Right ventricle myocardium inferior (tissue), 1 donor: ENCODE data around the gene NFKBIL1. TPM values are rescaled to one million over a fixed set of nuclear protein-coding genes. Genes with fewer than 3 reads are reported as not detected.
"Not testable (repeated sequence)": the region's sequence is repeated elsewhere in the genome, so short reads cannot be mapped to it uniquely, and the experiment has no call there.

Source experiments
- ATAC-seq: fragments of 200-7000 bp; cut with Tn5 transposase; one replicate; pipeline ENCODE4 v1.9.1; 2020; ENCODE audit warnings: mild to moderate bottlenecking, moderate library complexity
- DNase-seq: peaks from one replicate; pipeline ENCODE4 v3.0.0; 2021; ENCODE audit errors: missing footprints
- intact Hi-C: fragments of 100-400 bp; cut with DNase I; formaldehyde crosslinking; loops from one replicate; pipeline ENCODE4 v1.11.0; 2022
- total RNA-seq: library from RNA; stranded (reverse); fragmentation: NEBNext Ultra II Directional; extraction: Animal tissue kit (Norgen Biotek cat#: 25700); gene quantifications from one replicate; pipeline ENCODE4 v1.2.1, GENCODE V29; 2021
- donor health status: DM: no; HTN: yes; CAD: no; lungs with severe emphysema.

NFKBIL1 gene
- total RNA-seq, 1 donor from 2014 or later = 10.8 TPM

DNA sequence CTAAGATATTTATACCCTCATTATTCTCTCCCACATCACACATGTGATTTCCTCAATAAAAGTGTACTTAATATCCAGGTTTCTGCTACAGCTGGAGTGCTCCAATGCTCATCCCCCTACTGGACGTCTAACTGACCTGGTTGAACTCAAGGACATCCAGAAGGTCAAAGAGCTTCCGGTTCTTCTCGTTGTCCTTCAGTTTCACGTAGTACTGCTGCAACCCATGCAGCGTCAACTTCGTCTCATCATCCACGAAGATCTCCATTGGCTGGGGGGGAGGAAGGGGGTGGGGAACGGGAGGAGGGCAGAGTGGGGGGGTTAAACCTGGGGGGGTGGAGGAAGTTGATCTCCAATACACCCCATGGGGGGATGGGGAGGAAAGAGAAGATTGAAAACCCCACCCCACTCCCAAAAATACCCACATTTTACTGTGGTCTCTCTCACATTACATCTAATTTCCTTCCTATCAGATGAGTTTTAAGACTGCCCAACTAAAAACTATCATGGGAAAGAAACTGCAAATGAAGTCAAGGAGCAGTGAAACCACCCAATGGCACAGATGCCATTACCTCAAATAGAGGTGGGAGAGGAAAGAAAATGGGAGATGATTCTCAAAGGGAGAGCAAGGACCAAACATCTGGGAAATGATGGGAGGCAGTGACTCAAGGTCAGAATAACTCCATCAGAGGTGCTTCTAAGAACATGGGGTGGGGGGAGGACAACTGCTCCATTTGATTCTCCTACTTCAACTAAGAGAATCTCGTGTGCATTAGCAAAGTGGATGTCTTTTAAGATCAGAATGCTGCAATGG lies 14.6 kb upstream of the NFKBIL1 start:
- peak; percentile 35 for ATAC-seq
- no peak for DNase-seq
- intact Hi-C loops = no loop called here

DNA sequence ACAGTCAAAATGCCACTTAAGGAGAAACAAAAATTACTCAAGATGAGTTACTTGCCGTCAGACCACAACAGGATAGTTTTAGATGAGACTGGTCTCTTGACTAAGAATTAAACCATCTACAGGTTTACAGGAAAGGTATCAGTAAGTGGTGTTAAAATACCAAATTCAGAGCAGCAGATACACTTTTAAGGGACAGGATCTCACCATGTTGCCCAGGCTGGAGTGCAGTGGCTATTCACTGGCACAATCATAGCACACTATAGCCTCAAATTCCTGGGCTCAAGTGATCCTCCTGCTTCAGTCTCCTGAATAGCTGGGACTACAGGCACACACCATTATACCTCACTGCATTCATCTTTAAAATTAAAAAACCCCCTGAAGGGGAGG lies 14.0 kb upstream of the NFKBIL1 start:
- ATAC-seq = no peak
- no peak for DNase-seq
- intact Hi-C loops = no loop called here

DNA sequence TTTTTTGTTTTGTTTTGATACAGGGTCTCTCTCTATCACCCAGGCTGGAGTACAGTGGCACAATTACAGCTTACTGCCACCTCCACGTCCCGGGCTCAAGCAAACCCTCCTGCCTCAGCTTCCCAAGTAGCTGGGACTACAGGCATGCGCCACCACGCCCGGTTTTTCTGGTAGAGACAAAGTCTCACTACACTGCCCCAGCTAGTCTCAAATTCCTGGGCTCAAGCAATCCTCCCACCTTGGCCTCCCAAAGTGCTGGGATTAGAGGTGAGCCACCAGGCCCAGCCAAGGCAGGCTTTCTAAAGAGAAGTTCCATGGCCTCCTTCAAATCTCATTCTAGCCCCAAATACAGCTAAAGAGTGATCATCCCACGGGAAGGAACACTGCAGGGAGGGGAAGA lies 13.4 kb upstream of the NFKBIL1 start:
- intact Hi-C loops = no loop called here
- DNase-seq = no peak
- ATAC-seq = no peak

GRCh38 chr6:31534521-31535040 lies 12.8 kb upstream of the NFKBIL1 start:
- DNase-seq = no peak
- intact Hi-C loops = no loop called here
- no peak for ATAC-seq

DNA sequence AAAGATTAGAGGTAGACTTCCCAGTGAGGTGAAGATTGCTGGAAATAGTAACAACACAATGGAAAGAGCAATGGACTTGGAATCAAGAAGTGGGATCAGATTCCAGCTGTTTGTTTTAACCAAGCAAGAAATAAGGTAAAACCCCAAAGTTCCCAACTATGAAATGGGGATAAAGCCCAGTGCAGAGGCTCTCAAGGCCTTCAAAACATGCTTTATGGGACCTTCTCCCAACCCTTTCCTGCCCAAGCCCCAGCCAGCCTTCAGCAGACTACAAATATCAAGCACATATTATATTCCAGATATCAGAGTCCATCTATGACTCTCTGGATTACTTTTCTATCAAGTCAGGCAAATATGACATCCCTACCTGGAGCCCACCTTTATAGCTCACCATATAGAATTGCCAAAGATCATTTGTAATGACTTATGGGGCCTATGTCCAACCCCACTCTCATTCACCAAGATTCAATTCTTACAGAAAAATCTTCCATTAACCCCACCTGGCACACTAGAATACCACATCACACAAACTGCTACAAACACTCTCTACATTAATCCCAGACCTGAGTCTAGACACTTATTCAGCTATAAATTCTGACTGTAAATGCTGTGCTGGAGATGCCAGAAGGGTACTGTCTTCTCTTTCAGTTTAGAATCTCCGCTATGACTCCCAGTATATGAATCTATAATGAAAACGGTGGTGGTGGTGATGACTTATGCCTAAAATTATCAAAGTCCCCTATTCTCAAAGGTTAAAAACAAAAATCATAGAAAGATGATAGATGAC lies 11.7 kb upstream of the NFKBIL1 start:
- intact Hi-C loops = no loop called here
- ATAC-seq (no peak), DNase-seq (no peak)

DNA sequence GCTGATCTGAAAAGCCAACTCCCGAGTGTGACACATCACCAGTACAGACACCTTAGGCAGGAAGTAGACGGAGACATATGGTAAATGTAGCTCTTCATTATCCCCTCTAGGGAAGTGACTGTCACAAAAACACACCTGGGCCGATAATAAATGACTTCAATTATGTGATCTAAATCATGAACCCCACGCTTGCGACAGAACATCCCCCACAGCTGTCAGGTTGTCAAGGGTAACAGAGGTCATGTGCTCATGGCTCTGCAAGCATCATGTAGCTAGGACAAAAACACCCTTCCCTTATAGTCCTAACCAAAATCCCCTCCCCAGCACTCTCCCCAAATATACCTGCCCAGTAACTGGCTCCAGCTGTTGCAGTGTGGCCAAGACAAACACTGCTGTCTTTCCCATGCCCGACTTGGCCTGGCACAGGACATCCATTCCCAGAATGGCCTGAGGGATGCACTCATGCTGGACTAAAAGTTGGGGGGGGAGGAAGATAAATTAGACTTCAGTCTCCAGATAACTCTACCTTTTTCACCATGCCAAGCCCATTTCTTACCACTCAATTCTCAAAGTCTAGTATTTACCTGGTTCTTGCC lies 8.5 kb upstream of the NFKBIL1 start:
- intact Hi-C loops = no loop called here
- DNase-seq (no peak), ATAC-seq (no peak)

GRCh38 chr6:31540640-31541039 lies 6.8 kb upstream of the NFKBIL1 start:
- no peak for DNase-seq
- ATAC-seq = no peak
- intact Hi-C loops = loop anchor here (10.0 kb wide), 3 partner anchors 194 to 414 kb away; partner anchors contain the start of genes CLIC1, NELFE and SKIC2

DNA sequence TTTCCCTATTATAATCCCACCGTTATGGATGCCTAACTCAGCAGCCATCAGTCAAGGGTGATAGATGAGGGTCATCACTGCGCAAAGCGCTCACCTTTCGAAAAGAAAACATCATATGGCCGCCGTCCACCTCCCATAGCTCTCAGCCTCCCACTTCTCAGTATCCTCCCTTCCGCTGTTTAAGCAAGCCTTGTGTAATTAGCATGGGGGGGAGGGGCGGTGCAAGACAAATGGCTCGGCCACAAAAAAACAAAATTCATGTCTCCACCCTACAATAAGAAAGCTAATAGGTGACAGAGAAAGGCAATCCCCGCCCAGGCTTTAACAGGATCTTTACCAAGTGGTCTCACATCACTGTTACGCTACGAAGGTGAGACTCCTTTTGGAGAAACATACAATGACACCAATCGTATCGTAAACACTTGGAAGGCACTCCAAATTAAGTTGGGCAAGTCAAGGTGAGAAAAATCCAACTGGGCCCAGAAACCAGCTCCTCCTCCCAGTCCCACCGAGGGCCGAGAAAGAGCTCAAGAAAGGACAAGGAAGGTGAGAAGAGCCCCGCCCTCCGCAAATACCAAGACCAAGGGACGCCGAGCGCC lies 6.2 kb upstream of the NFKBIL1 start:
- ATAC-seq = peak; percentile 9
- intact Hi-C loops = loop anchor here (10.0 kb wide), 3 partner anchors 194 to 414 kb away; partner anchors contain the start of genes CLIC1, NELFE and SKIC2

DNA sequence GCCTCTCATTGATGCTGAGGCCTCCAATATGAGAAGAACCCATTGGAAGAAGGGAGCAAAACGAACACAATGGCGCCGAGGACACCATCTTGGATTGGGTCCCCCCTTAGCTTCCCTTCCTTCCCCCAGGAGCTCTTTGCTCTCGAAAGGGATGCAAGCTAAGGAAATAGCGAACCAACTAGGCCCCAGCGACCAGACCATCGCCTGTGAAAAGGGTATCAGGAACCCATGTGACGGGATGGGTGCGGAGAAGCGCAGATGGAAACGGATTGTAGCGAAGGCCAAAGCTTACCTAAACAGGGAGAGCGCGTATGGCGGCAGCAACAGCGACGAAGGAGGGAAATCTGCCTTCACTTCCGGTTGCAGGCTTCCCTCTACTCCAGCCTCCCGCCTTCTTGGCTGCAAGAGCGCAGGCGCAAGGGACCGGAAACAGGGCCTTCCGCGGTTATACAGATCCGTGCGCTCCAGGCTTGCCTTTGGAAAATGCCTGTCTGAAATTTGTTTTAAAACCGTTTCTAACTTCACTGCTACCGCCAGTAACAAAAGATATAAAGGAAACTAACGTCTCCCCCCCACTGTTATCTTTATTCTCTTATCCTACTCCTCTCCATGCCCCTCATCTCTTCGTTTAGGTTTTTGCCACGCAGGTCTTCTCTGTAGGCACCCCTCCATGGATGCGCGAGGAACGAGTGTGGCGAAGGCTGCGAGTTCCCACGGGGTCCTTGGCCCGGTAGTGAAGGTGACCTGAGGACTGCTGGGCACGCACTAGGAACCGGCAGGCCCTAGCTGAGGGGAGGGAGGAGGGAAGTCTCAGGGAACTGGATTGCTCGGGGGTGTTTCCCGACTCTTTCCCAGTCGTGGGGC lies 5.5 kb upstream of the NFKBIL1 start, which contains the start of gene DDX39B:
TSS of gene DDX39B (minus strand) at position 346 of the 864 bp plus-strand sequence. CDS start 1,471 bp downstream, outside the sequence.
- DNase-seq = peak; percentile 98
- intact Hi-C loops = loop anchor here (2.0 to 10.0 kb wide), 4 partner anchors 79 to 413 kb away; partner anchors contain the start of genes CLIC1, NELFE, PRRC2A and SKIC2
- ATAC-seq = peak; percentile 94

More for the DNA sequence above, 6.2 kb upstream of the NFKBIL1 start:
- peak; percentile 80 for DNase-seq

GRCh38 chr6:31543639-31544038 lies 3.8 kb upstream of the NFKBIL1 start:
- intact Hi-C loops = loop anchor here (2.0 to 10.0 kb wide), 4 partner anchors 77 to 411 kb away; partner anchors contain the start of genes CLIC1, NELFE, PRRC2A and SKIC2
- no peak for ATAC-seq
- no peak for DNase-seq

DNA sequence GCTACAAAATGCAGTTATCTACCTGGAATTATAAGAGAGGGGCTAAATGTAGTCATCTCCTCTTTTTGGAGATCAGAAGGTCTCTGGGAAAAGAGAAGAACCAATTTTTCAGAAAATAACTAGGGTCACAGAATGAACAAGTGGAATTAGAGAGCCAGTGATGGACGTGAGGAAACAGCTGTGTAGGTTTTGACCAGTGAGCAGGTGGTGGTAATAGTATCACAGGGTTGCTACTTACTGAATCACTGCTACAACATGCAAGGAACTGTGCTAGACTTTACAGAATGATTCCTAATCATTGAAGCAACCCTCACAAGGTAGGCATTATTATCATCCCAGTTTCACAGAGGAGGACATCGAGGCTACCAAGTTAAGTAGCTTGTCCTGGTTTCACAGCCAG lies 2.7 kb upstream of the NFKBIL1 start:
- DNase-seq (no peak), ATAC-seq (no peak)
- intact Hi-C loops = loop anchor here (10.0 kb wide), 3 partner anchors 190 to 410 kb away; partner anchors contain the start of genes CLIC1, NELFE and SKIC2

DNA sequence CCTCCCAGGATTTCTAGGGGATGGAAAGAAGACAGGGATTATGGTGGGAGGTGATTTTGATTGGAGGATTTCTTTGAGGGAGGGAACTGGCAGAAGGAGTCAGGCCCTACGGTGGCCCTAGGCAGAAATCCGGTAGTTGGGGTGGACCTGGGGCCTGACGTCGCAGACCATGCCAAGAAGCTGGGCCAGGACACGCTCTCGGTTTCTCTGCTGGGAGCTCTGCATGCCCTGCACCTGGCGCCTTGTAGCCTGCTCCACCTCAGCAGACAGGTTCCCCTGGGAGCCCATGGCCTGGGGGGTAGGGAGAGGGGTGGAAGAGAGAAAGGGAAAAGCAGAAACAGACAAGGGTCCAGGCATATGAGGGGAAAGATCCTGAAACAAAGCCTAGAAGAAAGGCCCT lies 2.1 kb upstream of the NFKBIL1 start:
- intact Hi-C loops = loop anchor here (10.0 kb wide), 3 partner anchors 190 to 410 kb away; partner anchors contain the start of genes CLIC1, NELFE and SKIC2
- no peak for ATAC-seq
- DNase-seq = no peak

DNA sequence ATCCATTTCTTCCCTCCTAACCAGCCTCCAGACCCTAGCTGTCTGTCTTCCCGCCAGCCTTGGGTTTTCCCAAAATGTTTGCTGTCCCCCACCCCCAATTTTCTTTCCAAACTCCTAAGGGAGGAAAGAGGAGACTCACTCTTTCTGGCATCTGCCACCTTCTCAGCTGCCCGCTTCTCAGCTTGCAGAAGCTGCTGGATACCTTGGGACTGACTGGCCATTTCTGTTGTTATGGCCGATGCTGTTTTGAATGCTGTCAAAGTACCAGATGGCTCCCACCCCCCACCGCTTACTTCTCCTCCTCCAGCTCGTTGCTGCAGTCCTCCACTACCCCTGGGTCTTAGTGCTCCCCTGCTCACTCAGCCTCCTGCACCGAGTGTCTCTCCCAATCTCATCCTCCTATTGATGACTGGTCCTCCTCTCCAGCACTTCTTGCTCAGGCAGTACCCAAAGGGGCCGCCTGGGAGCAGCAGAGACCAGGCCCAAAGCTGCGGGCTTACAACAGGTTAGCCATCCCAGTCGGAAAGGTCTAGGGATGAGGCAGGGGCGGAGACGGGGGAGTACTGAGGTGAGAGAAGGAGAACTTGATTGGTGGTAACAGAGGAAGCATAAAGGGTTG lies 960 bp upstream of the NFKBIL1 start, which contains the start of gene ATP6V1G2:
TSS of gene ATP6V1G2 (minus strand) at position 270 of the 619 bp plus-strand sequence. CDS start at position 221, 49 bp downstream.
- peak; percentile 91 for DNase-seq
- ATAC-seq = peak; percentile 81
- intact Hi-C loops = loop anchor here (1.0 to 10.0 kb wide), 6 partner anchors 34 to 408 kb away; partner anchors contain the start of genes CLIC1, NELFE and SKIC2

DNA sequence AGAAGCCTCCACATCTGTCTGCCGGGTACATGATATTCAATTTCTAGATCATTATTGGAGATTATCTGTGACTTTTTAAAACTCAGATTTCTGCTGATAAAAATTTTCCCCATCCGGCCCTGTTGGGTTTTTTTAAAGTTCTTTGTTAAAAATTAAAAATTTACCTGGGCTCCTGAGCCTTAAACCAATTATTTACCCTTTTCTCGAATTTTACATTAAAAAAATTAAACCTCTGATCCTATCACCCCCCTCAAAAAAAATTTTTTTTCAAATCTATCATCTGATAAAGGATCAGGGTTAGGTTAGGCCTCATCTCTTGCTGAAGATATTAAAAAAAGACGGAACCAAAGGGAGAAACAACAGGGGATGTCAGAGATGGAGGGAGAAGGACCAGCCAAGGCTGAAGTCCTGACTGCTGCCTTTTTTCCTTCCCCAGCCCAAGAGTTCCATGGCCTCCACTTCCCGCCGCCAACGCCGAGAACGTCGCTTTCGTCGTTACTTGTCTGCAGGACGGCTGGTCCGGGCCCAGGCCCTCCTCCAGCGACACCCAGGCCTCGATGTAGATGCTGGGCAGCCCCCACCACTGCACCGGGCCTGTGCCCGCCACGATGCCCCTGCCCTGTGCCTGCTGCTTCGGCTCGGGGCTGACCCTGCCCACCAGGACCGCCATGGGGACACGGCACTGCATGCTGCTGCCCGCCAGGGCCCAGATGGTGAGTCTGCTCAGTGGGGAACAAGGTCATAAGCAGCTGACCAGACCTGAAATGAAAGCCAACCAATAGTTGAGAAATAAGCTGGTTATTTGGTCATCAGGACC lies 527 bp downstream of the NFKBIL1 start:
- ATAC-seq = no peak
- no peak for DNase-seq
- intact Hi-C loops = loop anchor here (2.0 to 10.0 kb wide), 5 partner anchors 33 to 407 kb away; partner anchors contain the start of genes CLIC1, NELFE and SKIC2

GRCh38 chr6:31548544-31548873 lies 1.1 kb downstream of the NFKBIL1 start:
- DNase-seq = no peak
- no peak for ATAC-seq
- intact Hi-C loops = loop anchor here (10.0 kb wide), 3 partner anchors 186 to 406 kb away; partner anchors contain the start of genes CLIC1, NELFE and SKIC2

- DNase-seq = peak; percentile 81
- intact Hi-C loops, ATAC-seq: not testable (repeated sequence)
Measured at GRCh38 chr6:31551371-31551770, 4.0 kb downstream of the NFKBIL1 start.
